ENCODE data around the gene IER2. TPM values are rescaled to one million over a fixed set of nuclear protein-coding genes. Genes with fewer than 3 reads are reported as not detected.

Gene IER2
- total RNA-seq, 1 donor from 2014 or later: 93.4 TPM

- Mint-ChIP-seq H3K36me3 (ENCODE audit: insufficient read depth) (peaks cover 2% of the 10 kb centered on the region), H3K4me1 (ENCODE audit: low read depth) (no peaks in the 10 kb centered on the region), H3K9me3 (ENCODE audit: low read depth) (no peaks in the 10 kb centered on the region), H3K27me3 (peaks cover 29% of the 10 kb centered on the region), H3K4me3 (ENCODE audit: low read depth) (no peak within 1 kb of the TSS), H3K27ac (no peak within 1 kb of the TSS)
- DNase-seq (ENCODE audit: low spot score, unreplicated experiment): peak; percentile 46
- TF ChIP-seq CTCF (IDR thresholded peaks at IDR 0.05; ENCODE audit: unreplicated experiment): no peak
Observed at GRCh38 chr19:13102666-13103580, 47.3 kb upstream of the IER2 start, which contains the start of gene LYL1. TSS of gene LYL1 (minus strand) at chr19:13102858. CDS start at chr19:13101171, 1,687 bp downstream.

- no peak for TF ChIP-seq CTCF (IDR thresholded peaks at IDR 0.05; ENCODE audit: unreplicated experiment)
- Mint-ChIP-seq H3K4me3 (ENCODE audit: low read depth) (no peak overlapping the region), H3K4me1 (ENCODE audit: low read depth) (no peaks in the 10 kb centered on the region), H3K9me3 (ENCODE audit: low read depth) (no peaks in the 10 kb centered on the region), H3K36me3 (ENCODE audit: insufficient read depth) (peaks cover 2% of the 10 kb centered on the region), H3K27ac (no peak overlapping the region), H3K27me3 (peaks cover 20% of the 10 kb centered on the region)
- DNase-seq (ENCODE audit: low spot score, unreplicated experiment): no peak
Observed at GRCh38 chr19:13103581-13104359, 46.4 kb upstream of the IER2 start.

- peaks cover 2% of the 10 kb centered on the region for H3K36me3 Mint-ChIP-seq (ENCODE audit: insufficient read depth)
- H3K4me3 Mint-ChIP-seq (ENCODE audit: low read depth): no peak overlapping the region
- no peaks in the 10 kb centered on the region for H3K4me1 Mint-ChIP-seq (ENCODE audit: low read depth)
- peaks cover 16% of the 10 kb centered on the region for H3K27me3 Mint-ChIP-seq
- H3K27ac Mint-ChIP-seq: no peak overlapping the region
- DNase-seq (ENCODE audit: low spot score, unreplicated experiment): no peak
- no peaks in the 10 kb centered on the region for H3K9me3 Mint-ChIP-seq (ENCODE audit: low read depth)
- peak; percentile 63 for TF ChIP-seq CTCF (IDR thresholded peaks at IDR 0.05; ENCODE audit: unreplicated experiment)
Observed at GRCh38 chr19:13104360-13104847, 45.8 kb upstream of the IER2 start.

GRCh38 chr19:13104848-13105711 lies 45.1 kb upstream of the IER2 start:
- Mint-ChIP-seq H3K4me3 (ENCODE audit: low read depth) (no peak overlapping the region), H3K27ac (no peak overlapping the region)

More at GRCh38 chr19:13104848-13105711, 45.1 kb upstream of the IER2 start:
- Mint-ChIP-seq H3K27me3 (peaks cover 10% of the 10 kb centered on the region), H3K36me3 (ENCODE audit: insufficient read depth) (peaks cover 2% of the 10 kb centered on the region), H3K4me1 (ENCODE audit: low read depth) (no peaks in the 10 kb centered on the region), H3K9me3 (ENCODE audit: low read depth) (no peaks in the 10 kb centered on the region)
- TF ChIP-seq CTCF (IDR thresholded peaks at IDR 0.05; ENCODE audit: unreplicated experiment): no peak
- DNase-seq (ENCODE audit: low spot score, unreplicated experiment): no peak

Data from progenitor cell of endocrine pancreas (in vitro differentiated cells).